H9 (cell line): ENCODE measurements around the gene DOHH. TPM values are rescaled to one million over a fixed set of nuclear protein-coding genes. Genes with fewer than 3 reads are reported as not detected.

Experiments
- DNase-seq: peaks from one replicate; pipeline ENCODE4 v3.0.0-alpha.2; 2017
- H2AFZ ChIP-seq: one replicate; pipeline ENCODE4 v1.6.1; 2013; ENCODE audit warnings: mild to moderate bottlenecking, low read length, control low read depth, moderate library complexity
- H2AK5ac ChIP-seq: 2 replicates; pipeline ENCODE4 v1.6.1; 2013; ENCODE audit warnings: low read length, control low read depth, mixed read lengths; ENCODE audit not compliant: insufficient read length
- H2BK120ac ChIP-seq: one replicate; pipeline ENCODE4 v1.6.1; 2013; ENCODE audit warnings: low read depth, mild to moderate bottlenecking, low read length, control low read depth, inconsistent platforms; ENCODE audit not compliant: poor library complexity, severe bottlenecking
- H2BK12ac ChIP-seq: 2 replicates; pipeline ENCODE4 v1.6.1; 2013; ENCODE audit warnings: low read length, control low read depth, mixed read lengths, low read depth; ENCODE audit not compliant: insufficient read length
- H2BK15ac ChIP-seq: 2 replicates; pipeline ENCODE4 v1.6.1; 2013; ENCODE audit warnings: low read depth, low read length, control low read depth
- H2BK20ac ChIP-seq: one replicate; pipeline ENCODE4 v1.6.1; 2013; ENCODE audit warnings: low read depth, mild to moderate bottlenecking, low read length, control low read depth, inconsistent platforms; ENCODE audit not compliant: poor library complexity, severe bottlenecking
- H2BK5ac ChIP-seq: 2 replicates; pipeline ENCODE4 v1.6.1; 2013; ENCODE audit warnings: low read length, control low read depth, mixed read lengths; ENCODE audit not compliant: insufficient read length
- H3K14ac ChIP-seq: 2 replicates; pipeline ENCODE4 v1.6.1; 2013; ENCODE audit warnings: low read length, control low read depth; ENCODE audit not compliant: insufficient read depth
- H3K18ac ChIP-seq: 2 replicates; pipeline ENCODE4 v1.6.1; 2013; ENCODE audit warnings: low read depth, mild to moderate bottlenecking, mixed read lengths, low read length, control low read depth; ENCODE audit not compliant: insufficient read length
- H3K23ac ChIP-seq: 2 replicates; pipeline ENCODE4 v1.6.1; 2013; ENCODE audit warnings: low read length, control low read depth, mixed read lengths, low read depth; ENCODE audit not compliant: insufficient read length
- H3K23me2 ChIP-seq: 2 replicates; pipeline ENCODE4 v1.6.1; 2013; ENCODE audit warnings: low read depth, mild to moderate bottlenecking, mixed read lengths, low read length, control low read depth; ENCODE audit not compliant: insufficient read length, poor library complexity, severe bottlenecking
- H3K27ac ChIP-seq: 2 replicates; pipeline ENCODE4 v1.5.1; 2013; ENCODE audit warnings: low read length, control low read depth, mixed read lengths, low read depth; ENCODE audit not compliant: insufficient read length
- H3K27me3 ChIP-seq: 2 replicates; pipeline ENCODE4 v1.6.1; 2013; ENCODE audit warnings: low read length, control low read depth, inconsistent platforms; ENCODE audit not compliant: insufficient read depth
- H3K4ac ChIP-seq: 2 replicates; pipeline ENCODE4 v1.6.1; 2013; ENCODE audit warnings: low read depth, mild to moderate bottlenecking, control low read depth, inconsistent platforms, low read length, moderate library complexity
- H3K4me1 ChIP-seq: 2 replicates; pipeline ENCODE4 v1.6.1; 2013; ENCODE audit warnings: low read length, control low read depth, inconsistent platforms; ENCODE audit not compliant: insufficient read depth
- H3K4me2 ChIP-seq: 2 replicates; pipeline ENCODE4 v1.6.1; 2013; ENCODE audit warnings: low read length, control low read depth, mixed read lengths; ENCODE audit not compliant: insufficient read length, insufficient read depth
- H3K56ac ChIP-seq: 2 replicates; pipeline ENCODE4 v1.6.1; 2013; ENCODE audit warnings: low read depth, mild to moderate bottlenecking, mixed read lengths, low read length, control low read depth; ENCODE audit not compliant: insufficient read length
- H3K79me1 ChIP-seq: 2 replicates; pipeline ENCODE4 v1.6.1; 2013; ENCODE audit warnings: low read depth, mild to moderate bottlenecking, moderate library complexity, low read length, control low read depth, inconsistent platforms; ENCODE audit not compliant: insufficient read depth, poor library complexity, severe bottlenecking
- H3K79me2 ChIP-seq: 2 replicates; pipeline ENCODE4 v1.6.1; 2013; ENCODE audit warnings: low read length, control low read depth, inconsistent platforms; ENCODE audit not compliant: insufficient read depth
- H3K9ac ChIP-seq: 2 replicates; pipeline ENCODE4 v1.6.1; 2013; ENCODE audit warnings: low read length, control low read depth, mixed read lengths; ENCODE audit not compliant: insufficient read length; ENCODE audit errors: extremely low read depth
- H3K9me3 ChIP-seq: one replicate; pipeline ENCODE4 v1.6.1; 2013; ENCODE audit warnings: low read depth, low read length, inconsistent platforms; ENCODE audit not compliant: control insufficient read depth
- H3T11ph ChIP-seq: one replicate; pipeline ENCODE4 v1.6.1; 2013; ENCODE audit warnings: mild to moderate bottlenecking, low read length, control low read depth, inconsistent platforms
- H4K20me1 ChIP-seq: one replicate; pipeline ENCODE4 v1.6.1; 2013; ENCODE audit not compliant: control insufficient read depth, insufficient read length, insufficient read depth
- H4K5ac ChIP-seq: 2 replicates; pipeline ENCODE4 v1.6.1; 2013; ENCODE audit warnings: low read depth, mild to moderate bottlenecking, mixed read lengths, low read length, control low read depth; ENCODE audit not compliant: insufficient read length
- H4K8ac ChIP-seq: replicated peaks from 2 replicates; pipeline ENCODE4 v1.6.1; 2013; ENCODE audit warnings: low read length, control low read depth, mixed read lengths, low read depth; ENCODE audit not compliant: insufficient read length
- H4K91ac ChIP-seq: 2 replicates; pipeline ENCODE4 v1.6.1; 2013; ENCODE audit warnings: low read depth, mild to moderate bottlenecking, moderate library complexity, mixed read lengths, low read length, control low read depth; ENCODE audit not compliant: insufficient read length
- H3K27ac Mint-ChIP-seq, 3 experiments: 2 replicates in 2 of 3; 3 replicates in 1 of 3; pipeline ENCODE4 v1.8.0; 2020 to 2021; ENCODE audit warnings: mixed read lengths in 3 of 3, mild to moderate bottlenecking in 1 of 3, moderate library complexity in 1 of 3
- H3K27me3 Mint-ChIP-seq: 2 replicates; pipeline ENCODE4 v1.8.0; 2021; ENCODE audit warnings: low read depth, mild to moderate bottlenecking, moderate library complexity, mixed read lengths
- H3K36me3 Mint-ChIP-seq, 3 experiments: 2 replicates in 2 of 3; 3 replicates in 1 of 3; pipeline ENCODE4 v1.8.0; 2020 to 2021; ENCODE audit warnings: low read depth in 3 of 3, mixed read lengths in 3 of 3; ENCODE audit not compliant: insufficient read depth in 1 of 3
- H3K4me1 Mint-ChIP-seq, 2 experiments: 2 replicates each; pipeline ENCODE4 v1.8.0; 2020; ENCODE audit warnings: mixed read lengths in 2 of 2
- H3K4me3 Mint-ChIP-seq, 2 experiments: 2 replicates in 1 of 2; 3 replicates in 1 of 2; pipeline ENCODE4 v1.8.0; 2020 to 2021; ENCODE audit warnings: mild to moderate bottlenecking in 2 of 2, mixed read lengths in 2 of 2, moderate library complexity in 1 of 2
- H3K9me3 Mint-ChIP-seq, 2 experiments: 2 replicates in 1 of 2; 3 replicates in 1 of 2; pipeline ENCODE4 v1.8.0; 2020; ENCODE audit warnings: mild to moderate bottlenecking in 2 of 2, mixed read lengths in 2 of 2, moderate library complexity in 1 of 2
- WGBS: extraction: QIAGEN DNeasy Blood & Tissue Kit; methylation state at CpG from one replicate; pipeline ENCODE4 v1.1.7; 2013; ENCODE audit warnings: missing lambda C conversion rate, low lambda C conversion rate, mixed read lengths; ENCODE audit not compliant: insufficient read length; ENCODE audit errors: extremely low coverage; 5-methylcytosine and 5-hydroxymethylcytosine counted together
- total RNA-seq: library from RNA; stranded (reverse); gene quantifications from 2 replicates; pipeline ENCODE4 v1.2.1, GENCODE V29; 2021
- TF ChIP-seq, protein P1 (sequence below): fragments of 200-600 bp; sonication (generic); conservative IDR thresholded peaks from 3 replicates; pipeline ENCODE4 v1.8.0; 2021; ENCODE audit warnings: antibody characterized with exemption, mild to moderate bottlenecking

The DOHH gene
- total RNA-seq, 1 experiment from 2014 or later: 16.5 TPM

DNA sequence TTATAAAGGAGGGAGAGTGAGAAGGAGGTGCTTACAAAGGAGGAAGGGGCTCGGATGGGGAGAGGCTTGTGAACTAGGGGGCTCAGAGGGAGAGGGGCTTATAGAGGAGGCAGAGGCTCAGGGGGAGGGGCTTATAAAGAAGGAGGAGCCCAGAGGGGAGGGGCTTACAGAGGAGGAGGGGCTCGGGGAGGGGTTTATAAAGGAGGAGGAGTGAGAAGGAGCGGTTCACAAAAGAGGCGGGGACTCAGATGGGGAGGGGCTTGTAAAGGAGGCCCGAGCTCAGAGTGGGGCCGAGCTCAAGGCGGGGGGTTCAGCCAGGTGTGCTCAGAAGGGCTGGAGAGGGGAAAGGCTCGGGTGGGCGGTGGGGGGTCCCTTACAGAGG, 20.6 kb downstream of the DOHH start:
- no peak overlapping the region for H3K23ac ChIP-seq
- H2AK5ac ChIP-seq: no peak overlapping the region
- H3K4ac ChIP-seq: no peak overlapping the region
- H2BK120ac ChIP-seq: no peak overlapping the region
- Mint-ChIP-seq H3K4me3 (0 out of 5 replicates have a peak overlapping the region, but pooled peaks of 1 of the 2 experiments have one; percentile 44), H3K4me1 (peaks cover 8 to 23% of the 10 kb centered on the region in 2 experiments), H3K9me3 (peaks cover 0 to 8% of the 10 kb centered on the region in 2 experiments; a peak in 1 of 5 replicates), H3K36me3 (no peaks in the 10 kb centered on the region; a peak in 1 of 7 replicates), H3K27ac (no peak overlapping the region), H3K27me3 (peaks cover 7% of the 10 kb centered on the region)
- H4K8ac ChIP-seq: no peak overlapping the region
- H3K79me2 ChIP-seq: no peaks in the 10 kb centered on the region
- no peaks in the 10 kb centered on the region for H4K20me1 ChIP-seq
- no CpG with 5 or more reads among the region's 9 CpGs for WGBS
- no peak overlapping the region for H4K5ac ChIP-seq
- H2BK20ac ChIP-seq: no peak overlapping the region
- no peak overlapping the region for H2AFZ ChIP-seq
- TF ChIP-seq, protein P1, sequence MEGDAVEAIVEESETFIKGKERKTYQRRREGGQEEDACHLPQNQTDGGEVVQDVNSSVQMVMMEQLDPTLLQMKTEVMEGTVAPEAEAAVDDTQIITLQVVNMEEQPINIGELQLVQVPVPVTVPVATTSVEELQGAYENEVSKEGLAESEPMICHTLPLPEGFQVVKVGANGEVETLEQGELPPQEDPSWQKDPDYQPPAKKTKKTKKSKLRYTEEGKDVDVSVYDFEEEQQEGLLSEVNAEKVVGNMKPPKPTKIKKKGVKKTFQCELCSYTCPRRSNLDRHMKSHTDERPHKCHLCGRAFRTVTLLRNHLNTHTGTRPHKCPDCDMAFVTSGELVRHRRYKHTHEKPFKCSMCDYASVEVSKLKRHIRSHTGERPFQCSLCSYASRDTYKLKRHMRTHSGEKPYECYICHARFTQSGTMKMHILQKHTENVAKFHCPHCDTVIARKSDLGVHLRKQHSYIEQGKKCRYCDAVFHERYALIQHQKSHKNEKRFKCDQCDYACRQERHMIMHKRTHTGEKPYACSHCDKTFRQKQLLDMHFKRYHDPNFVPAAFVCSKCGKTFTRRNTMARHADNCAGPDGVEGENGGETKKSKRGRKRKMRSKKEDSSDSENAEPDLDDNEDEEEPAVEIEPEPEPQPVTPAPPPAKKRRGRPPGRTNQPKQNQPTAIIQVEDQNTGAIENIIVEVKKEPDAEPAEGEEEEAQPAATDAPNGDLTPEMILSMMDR: no peak
- no peaks in the 10 kb centered on the region for H3K27me3 ChIP-seq
- no peak overlapping the region for H3K14ac ChIP-seq
- no peak overlapping the region for H2BK12ac ChIP-seq
- H3K23me2 ChIP-seq: peaks cover 4% of the 10 kb centered on the region
- H3K56ac ChIP-seq: no peak overlapping the region
- no peak overlapping the region for H3K4me2 ChIP-seq
- H3K27ac ChIP-seq: no peak overlapping the region
- DNase-seq: peak; percentile 71
- H3K9me3 ChIP-seq: no peaks in the 10 kb centered on the region
- H2BK5ac ChIP-seq: no peak overlapping the region
- no peak overlapping the region for H3K18ac ChIP-seq
- no peak overlapping the region for H3K9ac ChIP-seq
- no peak overlapping the region for H3T11ph ChIP-seq
- H3K79me1 ChIP-seq: no peaks in the 10 kb centered on the region
- H4K91ac ChIP-seq: no peak overlapping the region
- no peak overlapping the region for H2BK15ac ChIP-seq
- H3K4me1 ChIP-seq: no peaks in the 10 kb centered on the region
